ENCODE data around the gene SLC25A21.

Gene SLC25A21

DNA sequence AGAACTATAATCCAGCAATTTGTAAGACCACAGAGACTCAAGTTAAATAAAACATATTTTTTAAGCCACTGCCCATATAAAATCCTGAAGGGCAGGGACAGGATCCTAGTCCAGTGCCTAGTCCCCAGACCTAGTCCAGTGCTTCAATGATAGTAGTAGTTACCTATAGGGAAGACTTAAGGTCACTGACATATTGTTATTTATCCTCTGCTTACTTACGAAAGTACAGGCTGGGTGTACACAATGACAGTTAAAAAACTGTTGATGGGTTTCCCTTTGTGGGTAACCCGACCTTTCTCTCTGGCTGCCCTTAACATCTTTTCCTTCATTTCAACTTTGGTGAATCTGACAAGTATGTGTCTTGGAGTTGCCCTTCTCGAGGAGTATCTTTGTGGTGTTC, 192.5 kb downstream of the SLC25A21 start:
- no peak for DNase-seq

DNA sequence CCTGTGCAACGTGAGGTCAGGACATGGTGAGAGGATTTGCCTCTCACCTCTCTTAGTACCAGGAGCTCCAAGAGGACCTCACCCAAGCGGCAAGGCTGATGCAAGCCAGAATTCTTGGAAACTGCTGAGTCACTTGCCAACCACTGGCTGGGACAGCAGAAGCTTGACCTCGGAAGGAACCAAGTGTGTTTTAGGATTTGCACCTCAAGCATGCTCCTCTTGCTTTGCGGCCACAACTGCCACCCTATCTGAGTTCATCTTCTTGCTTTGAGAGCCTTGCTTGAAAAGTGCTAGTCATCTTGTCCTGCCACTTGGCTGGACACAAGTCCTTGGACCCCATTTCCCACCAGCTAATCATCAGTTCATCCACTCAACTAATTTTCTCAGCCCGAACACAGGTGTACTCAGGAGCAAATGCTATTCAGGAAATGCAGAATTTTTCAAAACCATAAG, 195.8 kb downstream of the SLC25A21 start:
- no peak for DNase-seq

DNA sequence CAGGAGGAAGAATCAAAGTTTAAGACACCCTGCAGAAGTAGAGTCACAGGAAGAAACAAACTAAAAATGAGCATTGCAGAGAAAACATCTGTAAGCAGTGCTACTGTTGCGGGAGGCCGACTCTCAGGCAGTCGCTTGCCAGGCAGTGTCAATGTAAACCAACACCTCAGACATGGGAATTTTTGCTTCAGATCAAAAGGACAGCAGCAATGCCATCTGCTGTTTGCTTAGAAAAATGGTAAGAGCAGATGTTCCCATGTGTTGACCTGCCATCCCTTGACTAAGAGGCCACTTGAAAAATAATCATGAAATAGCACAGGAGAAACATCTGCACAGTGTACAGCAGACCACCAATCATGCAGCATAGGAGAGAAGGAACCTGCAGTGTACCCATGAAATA, 196.6 kb downstream of the SLC25A21 start:
- DNase-seq = no peak

DNA sequence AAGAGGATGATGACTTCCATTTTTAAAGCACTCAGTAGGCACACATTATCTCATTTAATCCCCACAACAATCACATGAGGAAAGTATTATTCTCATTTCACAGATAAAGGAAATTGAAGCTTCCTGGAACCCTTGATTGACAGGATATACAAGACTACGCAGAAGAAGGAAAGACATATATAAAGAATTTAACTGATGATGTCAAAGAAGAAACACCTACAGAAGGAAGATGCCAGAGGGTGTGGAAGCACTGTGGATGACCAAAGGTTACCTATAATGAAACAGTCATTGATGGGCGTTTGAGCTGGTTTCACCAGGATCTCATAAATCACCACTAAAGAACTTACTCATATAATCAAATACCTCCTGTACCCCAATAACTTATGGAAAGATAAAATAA, 197.4 kb downstream of the SLC25A21 start:
- DNase-seq = no peak

DNA sequence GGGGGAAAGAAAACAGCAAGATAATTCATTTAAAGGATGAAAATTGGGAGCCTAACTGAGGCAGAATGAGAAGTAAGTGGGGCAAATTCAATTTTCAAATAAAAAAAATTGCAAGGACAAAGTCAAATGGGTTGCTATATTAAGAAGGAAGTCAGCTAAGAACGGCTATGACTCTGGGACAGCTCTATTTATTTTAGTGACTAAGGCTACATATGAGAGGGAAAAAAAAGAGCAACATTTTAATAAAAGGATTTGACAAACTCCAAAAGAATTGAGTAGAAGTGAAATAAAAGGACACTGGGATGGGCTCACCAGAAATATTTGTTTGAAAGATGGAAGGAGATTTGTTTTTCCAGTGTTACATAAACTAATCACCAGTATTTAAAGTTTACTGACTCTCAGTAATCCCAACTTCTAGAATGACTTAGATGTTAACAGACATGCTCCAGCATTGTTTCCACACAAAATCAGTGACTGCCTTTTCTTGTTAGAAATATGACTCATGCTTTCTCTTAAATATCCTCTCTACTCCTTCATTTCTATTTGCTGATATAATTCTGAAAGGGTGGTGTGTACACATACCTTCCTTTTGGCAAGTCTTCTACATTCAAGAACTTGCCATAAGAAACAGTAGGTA, 198.5 kb downstream of the SLC25A21 start:
- DNase-seq = no peak

DNA sequence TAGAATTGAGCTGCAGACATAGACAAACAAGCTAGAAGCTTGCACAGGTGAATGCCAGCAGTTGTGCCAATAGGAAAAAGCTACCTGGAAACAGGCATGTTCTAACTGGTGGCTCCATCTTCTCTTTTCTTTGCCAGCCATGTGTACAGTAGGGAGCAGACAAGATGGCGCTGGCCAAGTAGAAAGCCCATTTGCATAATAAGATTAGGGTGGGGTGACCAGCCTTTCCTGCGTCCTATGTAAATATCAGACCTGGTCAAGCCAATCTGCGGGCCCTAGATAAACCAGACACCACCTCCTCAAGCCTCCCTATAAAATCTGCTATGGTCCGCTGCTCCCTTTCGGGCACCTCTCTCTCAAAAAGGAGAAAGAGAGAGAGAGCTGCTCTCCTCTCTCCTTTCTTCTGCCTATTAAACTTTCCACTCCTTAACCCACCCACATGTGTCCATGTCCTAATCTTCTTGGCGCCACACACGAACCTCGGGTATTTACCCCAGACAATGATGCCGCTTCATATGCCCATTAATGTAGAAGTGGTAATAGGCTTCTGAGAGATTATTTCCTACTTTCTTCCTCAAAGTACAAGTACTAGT, 201.0 kb downstream of the SLC25A21 start:
- DNase-seq = no peak

DNA sequence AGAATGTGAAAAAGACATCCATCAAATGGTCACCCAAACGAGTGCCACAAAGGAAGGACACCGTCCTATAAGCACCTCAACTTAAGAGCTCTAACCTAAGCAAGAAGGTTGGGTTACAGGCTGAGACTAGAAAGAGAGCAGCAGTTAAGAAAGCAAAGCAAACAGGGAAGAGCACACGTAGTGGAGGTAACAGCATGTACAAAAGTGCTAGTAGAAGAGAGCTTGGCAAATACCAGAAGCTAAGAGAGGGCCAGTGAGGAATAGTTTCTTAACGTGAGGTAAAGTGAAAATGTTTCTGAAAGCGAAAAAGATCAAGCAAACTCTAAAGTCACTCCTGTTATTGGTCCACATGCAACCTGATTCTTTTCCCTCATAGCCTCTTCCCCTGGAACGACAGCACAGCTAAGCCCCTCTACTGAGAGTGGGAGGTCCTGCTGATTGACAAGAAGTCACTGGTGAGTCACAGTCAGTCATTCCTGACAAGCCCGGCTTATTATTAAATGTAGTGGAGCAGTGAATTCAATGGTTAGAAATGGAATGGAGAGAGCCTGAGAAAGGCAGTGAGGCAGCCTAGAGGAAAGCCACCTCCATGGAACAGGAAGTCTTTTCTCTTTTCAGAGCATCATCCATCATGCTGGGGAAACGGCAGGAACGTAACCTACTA, 204.4 kb downstream of the SLC25A21 start:
- no peak for DNase-seq

DNA sequence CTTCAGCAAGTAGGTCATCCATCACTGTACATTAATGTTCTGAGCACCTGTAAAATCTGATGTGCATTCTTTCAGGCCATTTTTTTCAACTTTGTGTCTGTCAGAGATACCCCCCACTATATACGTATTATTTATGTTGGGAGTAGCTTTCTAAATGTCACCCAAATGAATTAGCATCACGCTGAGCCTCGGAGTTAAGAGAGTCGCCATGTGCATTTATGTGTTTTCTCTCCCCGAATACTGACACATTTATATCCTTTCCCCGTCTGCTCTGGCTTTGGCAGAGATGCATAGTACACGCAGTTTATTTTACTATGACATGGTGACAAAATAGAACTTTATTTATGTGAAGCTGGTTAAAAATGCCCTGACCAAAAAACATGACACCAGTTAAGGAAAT, 216.4 kb downstream of the SLC25A21 start:
- no peak for DNase-seq

DNA sequence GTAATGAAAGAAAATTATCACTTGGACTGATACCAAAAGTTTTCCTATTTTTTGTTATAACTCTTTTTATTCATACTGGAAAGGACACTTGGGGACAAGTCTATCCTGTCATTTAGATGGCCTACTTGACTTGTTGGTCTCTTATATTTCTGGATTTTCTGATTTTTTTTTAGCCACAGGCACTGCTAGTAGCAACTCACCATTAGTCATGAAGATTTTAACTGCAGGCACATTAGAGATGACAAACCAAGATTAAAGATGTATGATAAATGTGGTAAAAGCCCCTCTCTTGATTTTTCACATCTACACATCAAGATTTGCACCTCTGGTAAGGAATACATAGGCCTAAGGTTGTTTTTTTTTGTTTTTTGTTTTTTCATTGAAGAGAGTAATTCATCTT, 217.0 kb downstream of the SLC25A21 start:
- no peak for DNase-seq

DNA sequence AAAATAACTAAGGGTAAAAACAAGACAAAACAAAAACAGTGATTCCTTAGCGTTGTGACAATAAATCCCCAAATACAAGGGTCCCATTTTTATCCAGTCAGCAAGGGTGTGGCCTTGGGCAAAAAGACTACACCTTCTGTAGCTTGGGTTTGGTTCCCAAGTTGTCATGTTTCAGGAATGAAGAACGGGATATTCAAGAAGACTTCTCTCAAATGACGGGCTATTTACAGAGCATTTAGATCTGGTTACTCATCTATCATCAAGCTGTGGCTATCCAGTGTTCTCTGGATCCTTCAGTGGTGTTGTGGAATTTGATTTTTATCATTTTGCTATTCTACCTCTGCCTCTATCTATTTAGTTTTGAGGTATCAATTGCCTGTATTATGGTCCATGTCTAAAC, 219.7 kb downstream of the SLC25A21 start:
- DNase-seq = no peak

DNA sequence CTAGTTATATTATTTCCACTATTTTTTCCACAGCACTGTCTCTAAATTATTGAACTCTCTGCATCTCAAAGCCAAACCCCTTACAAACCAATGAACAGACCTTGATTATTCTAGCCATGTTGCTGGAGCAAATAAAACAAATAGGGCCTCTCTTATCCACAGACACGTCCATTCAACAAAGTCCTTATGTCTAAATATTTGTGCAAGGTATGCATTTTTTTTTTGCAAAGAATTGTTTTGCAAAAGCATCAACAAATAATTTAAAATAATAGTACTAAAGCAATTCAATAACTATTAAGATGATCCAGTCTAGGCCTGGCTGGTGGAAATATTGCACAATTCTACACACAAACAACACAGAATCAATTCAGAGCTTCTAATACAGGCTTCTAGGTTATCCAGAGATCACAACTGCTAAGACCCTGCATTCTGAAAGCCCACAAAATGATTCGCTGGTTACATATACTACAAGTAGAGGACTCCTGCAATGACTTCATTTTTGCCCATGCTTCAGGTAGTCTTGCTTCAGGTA, 221.0 kb downstream of the SLC25A21 start:
- DNase-seq = no peak

DNA sequence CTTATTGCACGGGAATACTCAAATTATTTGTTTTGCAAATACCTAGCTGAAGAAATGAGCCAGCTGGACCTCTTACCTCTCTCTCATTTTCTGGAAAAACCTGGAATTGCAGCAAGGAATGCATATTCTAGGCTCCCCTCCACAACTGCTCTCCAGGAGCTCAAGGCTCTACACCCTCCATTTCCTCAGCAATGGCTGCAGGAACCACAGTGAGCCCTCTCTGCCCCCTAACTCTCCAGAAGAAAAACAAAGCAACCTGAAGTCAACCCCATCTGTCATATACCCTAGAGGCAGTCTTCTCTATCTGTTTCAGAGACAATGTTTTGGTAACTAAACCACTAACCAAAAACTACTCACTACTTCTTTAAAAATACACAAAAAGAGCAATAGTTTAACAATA, 221.6 kb downstream of the SLC25A21 start:
- no peak for DNase-seq

DNA sequence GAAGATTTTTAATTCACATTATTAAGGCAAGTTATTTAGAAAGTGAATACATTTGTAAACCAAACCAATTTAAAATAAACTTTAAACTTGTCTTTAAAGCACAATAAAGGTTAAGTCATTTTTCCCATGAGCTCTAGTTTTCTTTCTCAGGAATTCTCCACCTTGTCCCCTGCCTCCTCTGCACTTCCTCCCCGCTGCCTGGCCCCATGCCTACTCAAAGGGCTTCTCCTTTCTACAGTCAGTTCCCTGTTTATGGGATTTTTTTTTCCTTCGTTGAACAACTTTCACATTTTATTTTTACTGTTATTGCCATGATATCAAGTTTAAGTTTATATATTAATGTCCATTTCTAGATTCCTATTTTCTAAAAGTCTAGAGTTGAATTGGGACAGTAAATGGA, 223.0 kb downstream of the SLC25A21 start:
- DNase-seq = no peak

DNA sequence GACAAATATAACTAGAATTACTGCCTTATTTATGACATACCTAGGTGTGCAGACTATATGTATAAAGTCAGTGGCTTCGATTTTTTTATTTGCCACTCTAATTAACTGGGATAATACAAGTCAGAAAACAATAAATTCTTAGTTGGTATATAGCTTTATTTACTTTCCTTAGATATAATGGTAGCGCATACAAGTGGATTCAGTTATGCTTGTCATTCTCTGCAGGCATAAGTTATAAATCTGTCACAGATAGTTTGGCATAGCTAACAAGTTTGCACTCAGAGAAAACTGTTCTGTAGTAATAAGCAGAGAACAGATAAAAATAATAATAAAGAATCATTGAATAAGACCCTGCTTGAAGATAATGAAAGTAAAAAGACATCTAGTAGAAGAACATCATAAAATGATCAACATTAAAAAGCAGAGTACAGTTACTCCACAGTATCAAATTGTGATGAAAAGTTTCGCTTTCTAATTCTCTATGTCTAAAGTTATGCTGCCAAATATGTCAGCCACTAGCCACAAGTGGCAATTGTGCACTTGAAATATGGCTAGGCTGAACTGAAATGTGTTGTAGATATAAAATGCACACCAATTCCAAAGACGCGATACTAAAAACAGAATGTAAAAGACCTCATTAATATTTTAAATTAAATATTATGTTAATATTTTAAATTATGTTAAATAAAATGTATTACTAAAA, 224.1 kb downstream of the SLC25A21 start:
- no peak for DNase-seq

DNA sequence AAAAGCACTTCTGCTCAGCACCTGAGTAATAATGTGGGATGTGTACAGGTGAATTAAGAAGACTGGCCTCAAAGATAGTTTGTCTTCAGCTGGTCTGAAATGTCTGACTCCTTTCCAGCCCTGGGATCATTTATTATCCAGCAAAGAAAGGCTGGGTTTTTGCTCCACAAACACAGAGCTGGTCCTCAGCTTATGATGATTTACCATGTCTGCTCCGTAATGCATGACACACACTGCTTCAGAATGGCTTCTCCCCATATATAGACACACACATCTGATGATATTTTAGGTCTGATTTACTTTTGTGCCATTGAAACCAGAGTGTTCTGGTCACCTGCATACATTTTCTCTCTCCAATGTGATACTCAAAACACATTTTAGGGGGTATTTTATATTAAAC, 225.0 kb downstream of the SLC25A21 start:
- DNase-seq = no peak

DNA sequence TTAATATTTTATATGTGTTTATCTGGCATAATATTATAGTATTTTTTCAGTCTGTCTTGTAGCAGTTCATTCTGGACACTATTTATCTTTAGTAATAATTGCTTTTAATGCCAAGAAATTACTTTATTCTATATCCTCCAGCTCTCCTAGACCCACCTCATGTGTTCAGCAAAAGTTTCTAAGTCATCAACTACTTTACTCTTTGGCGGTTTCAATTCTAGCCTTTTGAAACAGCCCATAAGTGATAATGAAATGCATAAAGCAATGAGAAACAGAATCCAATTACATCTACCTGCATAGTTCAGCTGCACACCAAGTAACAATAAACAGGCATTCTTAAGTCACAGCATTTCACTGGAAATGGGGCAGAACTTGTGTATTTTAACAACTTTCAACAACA, 225.5 kb downstream of the SLC25A21 start:
- no peak for DNase-seq

DNA sequence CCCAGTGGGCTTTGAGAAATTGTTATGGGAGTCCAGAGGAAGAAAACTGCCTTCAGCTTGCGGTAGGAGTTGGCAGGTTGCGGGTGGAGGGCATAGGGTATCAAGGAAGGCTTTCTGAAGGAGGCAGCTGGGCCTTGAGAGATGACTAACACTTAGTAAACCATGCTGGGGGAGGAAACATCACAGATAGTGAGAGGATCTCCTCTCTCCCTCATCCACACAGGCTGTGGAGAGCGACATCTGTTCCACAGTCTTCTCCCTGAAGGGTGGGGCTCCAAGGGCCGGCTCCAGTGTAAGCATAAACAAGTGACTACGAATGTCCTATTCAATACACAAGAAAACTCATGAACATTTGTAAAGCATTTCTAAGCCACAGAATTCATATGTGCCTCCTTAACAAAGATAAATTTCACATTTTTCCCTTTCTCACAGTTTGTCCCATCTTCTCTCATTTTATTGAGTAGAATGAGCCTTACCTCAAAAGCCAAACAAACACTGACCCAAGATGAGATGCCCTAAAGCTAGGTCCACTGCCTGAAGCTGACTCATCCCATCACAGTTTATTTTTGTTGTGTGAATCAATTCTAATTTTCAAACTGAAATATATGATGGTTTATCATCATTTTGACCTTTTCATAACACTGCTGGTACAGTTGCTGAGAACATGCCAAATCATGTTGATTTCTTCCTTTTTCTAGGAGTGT, 227.9 kb downstream of the SLC25A21 start:
- DNase-seq = no peak

DNA sequence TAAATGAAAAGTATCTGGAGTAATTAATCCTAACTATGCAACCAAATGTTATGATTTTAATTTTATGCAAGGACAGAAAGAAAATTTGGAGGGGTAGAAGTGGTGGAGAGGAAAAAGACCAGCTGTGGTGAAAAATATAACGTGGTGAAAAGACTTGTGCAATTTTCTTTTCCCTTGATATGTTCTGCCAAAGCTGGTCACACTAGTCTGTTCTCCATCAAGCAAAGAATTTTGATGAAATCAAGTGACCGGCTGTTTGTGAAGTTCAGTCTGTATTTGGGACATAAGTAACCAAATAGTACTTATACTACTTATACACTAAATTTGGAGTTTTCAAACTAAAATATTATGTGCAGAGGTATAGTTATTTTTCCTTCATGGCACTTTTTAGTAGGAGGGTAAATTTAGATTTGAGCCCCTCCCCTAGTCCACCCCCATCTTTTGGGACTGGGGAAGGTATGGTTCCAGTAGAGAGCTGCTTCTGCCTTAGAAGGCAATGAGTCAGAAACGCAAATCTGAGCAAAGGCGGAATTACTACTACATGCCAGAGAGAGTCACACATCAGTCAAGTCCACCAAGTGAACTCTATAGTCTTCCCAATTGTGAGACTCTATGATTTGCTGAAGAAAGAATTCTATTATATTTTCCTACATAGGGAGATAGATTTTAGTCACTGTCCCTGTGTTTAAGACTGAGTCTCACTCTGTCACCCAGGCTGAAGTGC, 229.7 kb downstream of the SLC25A21 start:
- DNase-seq = no peak

DNA sequence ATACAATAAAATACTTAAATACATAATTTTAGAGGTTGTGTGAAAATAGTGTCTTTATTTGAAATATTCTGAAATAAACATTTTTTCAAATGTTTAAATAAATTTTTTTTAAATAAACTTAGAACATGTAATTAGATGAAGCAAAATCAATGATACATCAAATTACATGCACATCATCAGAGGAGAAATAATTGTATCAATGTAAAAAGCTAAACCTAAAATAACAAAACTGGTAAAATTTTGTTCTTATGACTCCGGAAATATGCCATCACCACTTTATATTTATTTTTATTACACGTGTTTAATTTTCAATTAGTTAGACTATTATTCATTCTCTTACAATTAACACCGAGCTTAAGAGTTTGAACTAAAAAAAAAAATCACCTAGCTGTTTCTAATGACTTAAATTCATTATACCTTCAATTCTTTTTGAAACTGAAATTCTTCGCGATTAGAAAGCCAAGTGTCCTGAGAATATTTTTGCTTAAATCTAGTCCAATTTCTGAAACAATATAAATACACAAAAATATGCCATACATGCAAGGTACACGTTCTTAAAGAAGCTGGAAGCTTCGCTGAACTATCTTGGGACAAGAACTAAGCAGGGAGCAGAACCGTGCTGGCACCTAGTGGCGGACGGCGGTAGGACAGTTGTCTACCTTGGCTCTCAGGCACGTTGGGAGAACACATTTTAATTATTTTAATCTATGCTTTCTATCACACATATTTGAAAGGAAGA, 230.5 kb downstream of the SLC25A21 start:
- peak in 2 of 5 experiments; percentile 31 to 39 for DNase-seq

DNA sequence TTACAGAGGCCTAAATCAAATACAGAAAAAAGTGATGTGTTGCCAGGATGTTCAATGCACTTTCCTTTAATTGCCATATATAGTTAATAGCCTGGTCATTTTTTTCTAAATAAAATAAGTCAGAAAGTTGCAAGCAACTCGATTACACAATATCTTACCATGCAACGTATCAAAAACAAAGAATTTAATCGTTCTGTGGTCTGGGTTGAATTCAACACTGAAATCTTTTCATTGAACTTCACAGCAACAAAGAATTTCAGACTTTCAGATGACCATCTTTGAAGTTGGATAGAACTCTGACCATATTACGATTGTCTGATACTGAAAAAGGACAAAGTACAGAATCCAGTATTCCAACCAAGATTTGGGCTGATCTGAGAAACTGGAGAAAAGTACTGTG, 231.9 kb downstream of the SLC25A21 start:
- no peak for DNase-seq

DNA sequence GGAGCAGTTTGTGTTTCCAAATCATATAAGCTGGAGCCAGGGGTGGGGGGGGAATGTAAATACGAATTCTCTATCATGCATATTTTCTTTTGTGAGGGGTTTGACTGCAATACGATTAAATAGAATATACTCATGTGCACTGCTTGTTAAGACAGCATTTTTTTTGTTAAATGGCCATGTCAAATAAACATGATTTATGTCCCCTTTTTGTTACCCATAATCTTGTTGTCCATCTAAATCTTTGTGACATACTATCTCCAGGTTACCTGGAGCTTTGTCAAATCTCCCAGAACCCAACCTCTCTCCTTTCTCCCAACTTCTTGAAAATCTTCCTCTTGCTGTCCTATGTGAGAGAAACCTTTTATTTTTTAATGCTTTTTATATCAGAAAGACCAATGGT, 233.1 kb downstream of the SLC25A21 start:
- DNase-seq = no peak

All from T-helper 2 cell (primary cell).